WTC11 (cell line): ENCODE results near the gene TRMT112.

ENCODE experiments used
- ATF3 ChIP-seq: sonication (generic); formaldehyde crosslinking; conservative IDR thresholded peaks from 2 replicates; pipeline ENCODE4 v1.8.1; 2022; ENCODE audit warnings: mild to moderate bottlenecking, missing genetic modification reagents
- ELF4 ChIP-seq: sonication (generic); formaldehyde crosslinking; IDR thresholded peaks from 2 replicates; pipeline ENCODE4 v1.8.1; 2022; ENCODE audit warnings: low read depth, mild to moderate bottlenecking, moderate library complexity, missing genetic modification reagents
- ESRRA ChIP-seq: sonication (generic); formaldehyde crosslinking; IDR thresholded peaks from 2 replicates; pipeline ENCODE4 v1.8.1; 2022; ENCODE audit warnings: mild to moderate bottlenecking, missing genetic modification reagents, borderline replicate concordance
- NFYB ChIP-seq: sonication (generic); formaldehyde crosslinking; conservative IDR thresholded peaks from 2 replicates; pipeline ENCODE4 v1.8.0; 2022; ENCODE audit warnings: low read depth, missing genetic modification reagents
- ZNF232 ChIP-seq: sonication (generic); formaldehyde crosslinking; IDR thresholded peaks from 2 replicates; pipeline ENCODE4 v1.8.0; 2022; ENCODE audit warnings: mild to moderate bottlenecking, missing genetic modification reagents
- ZNF317 ChIP-seq: sonication (generic); formaldehyde crosslinking; IDR thresholded peaks from 2 replicates; pipeline ENCODE4 v1.8.1; 2023; ENCODE audit warnings: low read depth, mild to moderate bottlenecking, moderate library complexity, missing genetic modification reagents, borderline replicate concordance
- TF ChIP-seq, protein P1 (sequence below): sonication (generic); formaldehyde crosslinking; IDR thresholded peaks from 2 replicates; pipeline ENCODE4 v1.8.0; 2023; ENCODE audit warnings: missing genetic modification reagents, mild to moderate bottlenecking, borderline replicate concordance
- TF ChIP-seq, protein P2 (sequence below): fragments of 200-600 bp; IDR thresholded peaks from 2 replicates; pipeline ENCODE4 v1.8.0; 2022; ENCODE audit warnings: antibody characterized with exemption
- TF ChIP-seq, protein P3 (sequence below): sonication (generic); formaldehyde crosslinking; IDR thresholded peaks from 2 replicates; pipeline ENCODE4 v1.8.1; 2023; ENCODE audit warnings: mild to moderate bottlenecking, missing genetic modification reagents, moderate library complexity
- TF ChIP-seq, protein P4 (sequence below): sonication (generic); formaldehyde crosslinking; IDR thresholded peaks from 2 replicates; pipeline ENCODE4 v1.8.0; 2022; ENCODE audit warnings: mild to moderate bottlenecking, missing genetic modification reagents
- TF ChIP-seq, protein P5 (sequence below): fragments of 250-450 bp; sonication (Bioruptor Pico); IDR thresholded peaks from 2 replicates; pipeline ENCODE4 v1.9.0; 2021; ENCODE audit warnings: mild to moderate bottlenecking

- TF ChIP-seq NFYB (CRISPR knock-in tag): no peak
- TF ChIP-seq ZNF317: no peak
- no peak for TF ChIP-seq ESRRA (CRISPR knock-in tag)
- TF ChIP-seq, protein P1, sequence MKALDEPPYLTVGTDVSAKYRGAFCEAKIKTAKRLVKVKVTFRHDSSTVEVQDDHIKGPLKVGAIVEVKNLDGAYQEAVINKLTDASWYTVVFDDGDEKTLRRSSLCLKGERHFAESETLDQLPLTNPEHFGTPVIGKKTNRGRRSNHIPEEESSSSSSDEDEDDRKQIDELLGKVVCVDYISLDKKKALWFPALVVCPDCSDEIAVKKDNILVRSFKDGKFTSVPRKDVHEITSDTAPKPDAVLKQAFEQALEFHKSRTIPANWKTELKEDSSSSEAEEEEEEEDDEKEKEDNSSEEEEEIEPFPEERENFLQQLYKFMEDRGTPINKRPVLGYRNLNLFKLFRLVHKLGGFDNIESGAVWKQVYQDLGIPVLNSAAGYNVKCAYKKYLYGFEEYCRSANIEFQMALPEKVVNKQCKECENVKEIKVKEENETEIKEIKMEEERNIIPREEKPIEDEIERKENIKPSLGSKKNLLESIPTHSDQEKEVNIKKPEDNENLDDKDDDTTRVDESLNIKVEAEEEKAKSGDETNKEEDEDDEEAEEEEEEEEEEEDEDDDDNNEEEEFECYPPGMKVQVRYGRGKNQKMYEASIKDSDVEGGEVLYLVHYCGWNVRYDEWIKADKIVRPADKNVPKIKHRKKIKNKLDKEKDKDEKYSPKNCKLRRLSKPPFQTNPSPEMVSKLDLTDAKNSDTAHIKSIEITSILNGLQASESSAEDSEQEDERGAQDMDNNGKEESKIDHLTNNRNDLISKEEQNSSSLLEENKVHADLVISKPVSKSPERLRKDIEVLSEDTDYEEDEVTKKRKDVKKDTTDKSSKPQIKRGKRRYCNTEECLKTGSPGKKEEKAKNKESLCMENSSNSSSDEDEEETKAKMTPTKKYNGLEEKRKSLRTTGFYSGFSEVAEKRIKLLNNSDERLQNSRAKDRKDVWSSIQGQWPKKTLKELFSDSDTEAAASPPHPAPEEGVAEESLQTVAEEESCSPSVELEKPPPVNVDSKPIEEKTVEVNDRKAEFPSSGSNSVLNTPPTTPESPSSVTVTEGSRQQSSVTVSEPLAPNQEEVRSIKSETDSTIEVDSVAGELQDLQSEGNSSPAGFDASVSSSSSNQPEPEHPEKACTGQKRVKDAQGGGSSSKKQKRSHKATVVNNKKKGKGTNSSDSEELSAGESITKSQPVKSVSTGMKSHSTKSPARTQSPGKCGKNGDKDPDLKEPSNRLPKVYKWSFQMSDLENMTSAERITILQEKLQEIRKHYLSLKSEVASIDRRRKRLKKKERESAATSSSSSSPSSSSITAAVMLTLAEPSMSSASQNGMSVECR: no peak
- TF ChIP-seq, protein P2, sequence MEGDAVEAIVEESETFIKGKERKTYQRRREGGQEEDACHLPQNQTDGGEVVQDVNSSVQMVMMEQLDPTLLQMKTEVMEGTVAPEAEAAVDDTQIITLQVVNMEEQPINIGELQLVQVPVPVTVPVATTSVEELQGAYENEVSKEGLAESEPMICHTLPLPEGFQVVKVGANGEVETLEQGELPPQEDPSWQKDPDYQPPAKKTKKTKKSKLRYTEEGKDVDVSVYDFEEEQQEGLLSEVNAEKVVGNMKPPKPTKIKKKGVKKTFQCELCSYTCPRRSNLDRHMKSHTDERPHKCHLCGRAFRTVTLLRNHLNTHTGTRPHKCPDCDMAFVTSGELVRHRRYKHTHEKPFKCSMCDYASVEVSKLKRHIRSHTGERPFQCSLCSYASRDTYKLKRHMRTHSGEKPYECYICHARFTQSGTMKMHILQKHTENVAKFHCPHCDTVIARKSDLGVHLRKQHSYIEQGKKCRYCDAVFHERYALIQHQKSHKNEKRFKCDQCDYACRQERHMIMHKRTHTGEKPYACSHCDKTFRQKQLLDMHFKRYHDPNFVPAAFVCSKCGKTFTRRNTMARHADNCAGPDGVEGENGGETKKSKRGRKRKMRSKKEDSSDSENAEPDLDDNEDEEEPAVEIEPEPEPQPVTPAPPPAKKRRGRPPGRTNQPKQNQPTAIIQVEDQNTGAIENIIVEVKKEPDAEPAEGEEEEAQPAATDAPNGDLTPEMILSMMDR: no peak; the same call in 1 of the 2 replicates
- TF ChIP-seq ELF4 (CRISPR knock-in tag): no peak
- TF ChIP-seq, protein P3, sequence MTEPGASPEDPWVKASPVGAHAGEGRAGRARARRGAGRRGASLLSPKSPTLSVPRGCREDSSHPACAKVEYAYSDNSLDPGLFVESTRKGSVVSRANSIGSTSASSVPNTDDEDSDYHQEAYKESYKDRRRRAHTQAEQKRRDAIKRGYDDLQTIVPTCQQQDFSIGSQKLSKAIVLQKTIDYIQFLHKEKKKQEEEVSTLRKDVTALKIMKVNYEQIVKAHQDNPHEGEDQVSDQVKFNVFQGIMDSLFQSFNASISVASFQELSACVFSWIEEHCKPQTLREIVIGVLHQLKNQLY: no peak
- TF ChIP-seq, protein P4, sequence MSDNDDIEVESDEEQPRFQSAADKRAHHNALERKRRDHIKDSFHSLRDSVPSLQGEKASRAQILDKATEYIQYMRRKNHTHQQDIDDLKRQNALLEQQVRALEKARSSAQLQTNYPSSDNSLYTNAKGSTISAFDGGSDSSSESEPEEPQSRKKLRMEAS (CRISPR knock-in tag): no peak
- TF ChIP-seq ZNF232 (CRISPR knock-in tag): no peak
- no peak for TF ChIP-seq ATF3 (CRISPR knock-in tag)
- TF ChIP-seq, protein P5, sequence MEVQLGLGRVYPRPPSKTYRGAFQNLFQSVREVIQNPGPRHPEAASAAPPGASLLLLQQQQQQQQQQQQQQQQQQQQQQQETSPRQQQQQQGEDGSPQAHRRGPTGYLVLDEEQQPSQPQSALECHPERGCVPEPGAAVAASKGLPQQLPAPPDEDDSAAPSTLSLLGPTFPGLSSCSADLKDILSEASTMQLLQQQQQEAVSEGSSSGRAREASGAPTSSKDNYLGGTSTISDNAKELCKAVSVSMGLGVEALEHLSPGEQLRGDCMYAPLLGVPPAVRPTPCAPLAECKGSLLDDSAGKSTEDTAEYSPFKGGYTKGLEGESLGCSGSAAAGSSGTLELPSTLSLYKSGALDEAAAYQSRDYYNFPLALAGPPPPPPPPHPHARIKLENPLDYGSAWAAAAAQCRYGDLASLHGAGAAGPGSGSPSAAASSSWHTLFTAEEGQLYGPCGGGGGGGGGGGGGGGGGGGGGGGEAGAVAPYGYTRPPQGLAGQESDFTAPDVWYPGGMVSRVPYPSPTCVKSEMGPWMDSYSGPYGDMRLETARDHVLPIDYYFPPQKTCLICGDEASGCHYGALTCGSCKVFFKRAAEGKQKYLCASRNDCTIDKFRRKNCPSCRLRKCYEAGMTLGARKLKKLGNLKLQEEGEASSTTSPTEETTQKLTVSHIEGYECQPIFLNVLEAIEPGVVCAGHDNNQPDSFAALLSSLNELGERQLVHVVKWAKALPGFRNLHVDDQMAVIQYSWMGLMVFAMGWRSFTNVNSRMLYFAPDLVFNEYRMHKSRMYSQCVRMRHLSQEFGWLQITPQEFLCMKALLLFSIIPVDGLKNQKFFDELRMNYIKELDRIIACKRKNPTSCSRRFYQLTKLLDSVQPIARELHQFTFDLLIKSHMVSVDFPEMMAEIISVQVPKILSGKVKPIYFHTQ: no peak
These were observed 3.1 kb downstream of the TRMT112 start for GRCh38 chr11:64314146-64314804.
